ENCODE data around the gene SLC39A11.
"Not testable (repeated sequence)": the region's sequence is repeated elsewhere in the genome, so short reads cannot be mapped to it uniquely, and the experiment has no call there.

SLC39A11 gene

DNA sequence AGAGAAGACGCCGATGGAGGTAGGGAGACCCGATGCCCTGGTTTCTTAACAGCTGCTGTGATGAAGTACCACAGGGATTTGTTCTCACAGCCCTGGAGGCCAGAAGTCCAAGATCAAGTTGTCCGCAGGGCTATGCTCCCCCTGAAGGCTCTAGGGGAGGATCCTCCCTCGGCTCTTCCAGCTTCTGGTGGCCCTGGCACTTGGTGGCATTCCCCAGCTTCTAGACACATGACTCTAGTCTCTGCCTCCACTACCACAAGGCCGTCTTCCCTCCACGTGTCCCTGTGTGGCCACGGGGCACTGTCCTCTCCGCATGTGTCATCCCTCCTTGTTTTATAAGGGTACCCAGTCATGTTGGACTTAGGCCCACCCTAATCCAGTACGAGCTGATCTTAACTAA lies 375.2 kb downstream of the SLC39A11 start:
- H3K9me3 ChIP-seq (ENCODE audit: control insufficient read depth in 5 of 5, low read length in 5 of 5) = no peaks in the 10 kb centered on the region
- no peak overlapping the region for H3K27ac ChIP-seq (ENCODE audit: low read depth, low read length)
- H3K4me1 ChIP-seq (ENCODE audit: control insufficient read depth in 5 of 5, insufficient read depth in 5 of 5, low read length in 5 of 5) = no peaks in the 10 kb centered on the region
- H3K9ac ChIP-seq (ENCODE audit: low read length in 5 of 5) = no peak overlapping the region
- H3K36me3 ChIP-seq (ENCODE audit: control insufficient read depth in 5 of 5, insufficient read depth in 5 of 5, low read length in 5 of 5) = peaks cover 0 to 8% (median 2%) of the 10 kb centered on the region in 5 donors
- no peak overlapping the region for H3K4me3 ChIP-seq (ENCODE audit: low read depth in 1 of 5, low read length in 5 of 5)
- no peaks in the 10 kb centered on the region for H3K27me3 ChIP-seq (ENCODE audit: control insufficient read depth in 5 of 5, insufficient read depth in 4 of 5, low read length in 5 of 5)

DNA sequence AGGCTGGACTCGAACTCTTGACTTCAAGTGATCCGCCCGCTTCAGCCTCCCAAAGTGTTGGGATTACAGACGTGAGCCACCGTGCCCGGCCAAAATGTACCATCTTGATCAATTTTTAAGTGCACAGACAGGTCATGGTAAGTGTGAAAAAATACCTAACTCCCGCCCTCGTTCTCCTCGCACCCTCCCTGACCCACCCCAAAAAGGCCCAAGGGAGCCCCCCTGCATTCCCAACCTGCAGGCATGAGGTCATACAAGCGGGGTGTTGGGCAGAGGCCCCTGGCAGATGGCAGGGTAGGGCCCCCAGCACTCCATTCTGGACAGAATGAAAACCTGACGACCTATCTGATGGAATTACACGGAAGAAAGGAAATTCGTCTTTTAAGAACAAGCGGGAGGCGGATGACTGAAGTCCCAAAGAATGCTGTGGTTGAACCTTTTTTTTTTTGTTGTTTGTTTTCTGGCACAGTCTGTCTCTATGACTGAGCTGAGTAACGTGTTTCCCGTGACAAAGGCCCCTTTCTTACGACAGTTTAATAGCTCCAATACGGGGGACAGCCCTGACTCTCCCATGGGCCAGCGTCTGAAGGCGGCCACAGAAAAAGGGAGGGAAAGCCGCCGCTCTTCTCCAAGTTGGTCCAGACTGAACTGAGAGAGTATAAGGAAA lies 376.4 kb downstream of the SLC39A11 start:
- no peak overlapping the region for H3K4me3 ChIP-seq (ENCODE audit: low read depth in 1 of 5, low read length in 5 of 5)

DNA sequence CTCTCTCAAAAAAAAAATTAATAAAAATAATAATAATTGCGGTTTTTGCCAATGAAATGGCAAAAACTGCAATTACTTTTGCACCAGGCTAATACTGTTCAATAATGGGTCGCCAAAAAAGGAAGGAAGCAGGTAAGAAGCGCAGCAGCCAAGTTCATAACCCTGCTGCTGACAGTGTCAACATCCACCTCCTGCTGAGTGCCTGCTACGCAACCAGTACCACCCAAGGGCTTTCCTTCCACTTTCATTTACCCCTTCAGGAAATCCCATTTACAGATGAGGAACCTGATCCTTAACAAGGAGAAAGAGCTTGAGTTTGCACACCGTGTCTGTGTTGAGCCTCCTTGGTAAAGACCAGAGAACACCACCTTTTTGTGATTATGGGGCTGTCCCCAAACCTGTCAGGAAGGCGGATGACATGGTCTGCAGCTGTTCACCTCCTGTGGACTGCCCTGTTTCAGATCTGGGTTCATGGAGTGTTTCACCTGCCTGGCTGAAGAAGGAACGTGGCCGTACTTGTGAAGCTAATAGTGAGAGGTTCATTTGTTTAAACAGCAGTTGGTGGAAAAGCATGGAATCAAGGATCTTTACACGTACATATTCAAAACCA lies 378.0 kb downstream of the SLC39A11 start:
- Histone ChIP-seq H3K4me1 (ENCODE audit: control insufficient read depth in 5 of 5, insufficient read depth in 5 of 5, low read length in 5 of 5) (no peaks in the 10 kb centered on the region), H3K36me3 (ENCODE audit: control insufficient read depth in 5 of 5, insufficient read depth in 5 of 5, low read length in 5 of 5) (peaks cover 0 to 8% (median 2%) of the 10 kb centered on the region in 5 donors), H3K9ac (ENCODE audit: low read length in 5 of 5) (no peak overlapping the region), H3K4me3 (ENCODE audit: low read depth in 1 of 5, low read length in 5 of 5) (no peak overlapping the region), H3K27ac (ENCODE audit: low read depth, low read length) (no peak overlapping the region), H3K27me3 (ENCODE audit: control insufficient read depth in 5 of 5, insufficient read depth in 4 of 5, low read length in 5 of 5) (no peaks in the 10 kb centered on the region), H3K9me3 (ENCODE audit: control insufficient read depth in 5 of 5, low read length in 5 of 5) (peaks cover 3 to 15% (median 8%) of the 10 kb centered on the region in 5 donors)

More for the DNA sequence above, 376.4 kb downstream of the SLC39A11 start:
- Histone ChIP-seq H3K27ac (ENCODE audit: low read depth, low read length) (no peak overlapping the region), H3K9ac (ENCODE audit: low read length in 5 of 5) (no peak overlapping the region), H3K27me3 (ENCODE audit: control insufficient read depth in 5 of 5, insufficient read depth in 4 of 5, low read length in 5 of 5) (no peaks in the 10 kb centered on the region), H3K9me3 (ENCODE audit: control insufficient read depth in 5 of 5, low read length in 5 of 5) (peaks cover 3 to 10% (median 6%) of the 10 kb centered on the region in 5 donors), H3K4me1 (ENCODE audit: control insufficient read depth in 5 of 5, insufficient read depth in 5 of 5, low read length in 5 of 5) (no peaks in the 10 kb centered on the region), H3K36me3 (ENCODE audit: control insufficient read depth in 5 of 5, insufficient read depth in 5 of 5, low read length in 5 of 5) (peaks cover 0 to 8% (median 2%) of the 10 kb centered on the region in 5 donors)

DNA sequence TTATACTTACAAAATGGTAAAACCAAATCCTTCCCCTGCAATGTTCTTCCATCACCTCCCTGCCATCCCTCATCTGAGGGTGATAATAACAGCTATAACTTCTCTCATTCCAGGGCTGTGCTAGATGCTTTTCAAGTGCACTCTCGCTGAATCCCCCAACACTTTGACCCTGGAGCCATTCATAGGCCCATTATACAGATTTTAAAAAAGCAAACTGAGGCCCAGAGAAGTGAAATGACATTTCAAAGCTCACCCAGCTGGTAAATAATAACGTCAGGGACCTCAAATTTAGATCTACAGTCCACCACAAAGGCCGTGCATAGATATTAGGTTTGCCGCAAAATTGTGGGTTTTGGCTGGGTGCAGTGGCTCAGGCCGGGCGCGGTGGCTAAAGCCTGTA lies 378.8 kb downstream of the SLC39A11 start:
- H3K36me3 ChIP-seq (ENCODE audit: control insufficient read depth in 5 of 5, insufficient read depth in 5 of 5, low read length in 5 of 5) = peaks cover 0 to 8% (median 2%) of the 10 kb centered on the region in 5 donors
- no peak overlapping the region for H3K4me3 ChIP-seq (ENCODE audit: low read depth in 1 of 5, low read length in 5 of 5)
- H3K27me3 ChIP-seq (ENCODE audit: control insufficient read depth in 5 of 5, insufficient read depth in 4 of 5, low read length in 5 of 5) = no peaks in the 10 kb centered on the region
- H3K27ac ChIP-seq (ENCODE audit: low read depth, low read length) = no peak overlapping the region
- H3K9me3 ChIP-seq (ENCODE audit: control insufficient read depth in 5 of 5, low read length in 5 of 5) = peaks cover 3 to 15% (median 9%) of the 10 kb centered on the region in 5 donors
- no peaks in the 10 kb centered on the region for H3K4me1 ChIP-seq (ENCODE audit: control insufficient read depth in 5 of 5, insufficient read depth in 5 of 5, low read length in 5 of 5)
- H3K9ac ChIP-seq (ENCODE audit: low read length in 5 of 5) = no peak overlapping the region

DNA sequence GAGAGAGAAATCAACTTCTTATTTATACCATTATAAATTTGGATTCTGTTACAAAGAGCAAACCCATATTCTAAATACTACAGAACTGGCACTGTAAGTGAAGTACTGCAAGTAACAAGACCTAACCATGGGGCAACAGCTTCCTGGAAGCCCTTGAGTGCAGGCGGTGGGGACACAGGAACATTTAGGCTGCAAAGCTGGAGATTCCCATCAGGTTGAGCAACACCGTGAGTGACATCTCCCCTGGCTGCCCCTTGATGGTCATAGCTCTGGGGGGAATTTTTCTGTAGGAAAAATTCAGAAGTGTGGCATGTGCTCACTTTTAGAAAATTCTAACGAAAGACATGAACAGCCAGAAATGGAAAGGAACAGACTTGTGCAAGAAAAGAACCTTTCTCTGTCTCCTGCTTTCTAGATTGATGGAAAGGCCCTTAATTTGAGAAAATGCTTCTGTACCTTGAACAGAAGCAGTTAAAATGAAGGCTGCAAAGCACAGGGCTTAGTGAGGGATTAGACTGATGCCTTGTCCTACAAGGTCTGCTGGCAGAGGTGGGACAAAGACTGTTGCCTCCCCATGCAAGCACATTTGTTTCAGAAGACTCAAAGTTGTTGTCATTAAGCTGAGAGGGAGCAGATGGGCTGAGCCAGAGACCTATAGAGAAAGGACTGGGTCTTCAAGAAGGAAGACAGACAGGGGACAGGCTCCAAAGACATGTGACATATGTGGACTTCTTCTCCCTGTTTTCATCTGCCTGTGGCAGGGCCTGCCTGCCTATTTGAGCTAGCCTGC lies 380.8 kb downstream of the SLC39A11 start:
- Histone ChIP-seq H3K27me3 (ENCODE audit: control insufficient read depth in 5 of 5, insufficient read depth in 4 of 5, low read length in 5 of 5) (no peaks in the 10 kb centered on the region), H3K4me3 (ENCODE audit: low read depth in 1 of 5, low read length in 5 of 5) (no peak overlapping the region), H3K9ac (ENCODE audit: low read length in 5 of 5) (no peak overlapping the region), H3K36me3 (ENCODE audit: control insufficient read depth in 5 of 5, insufficient read depth in 5 of 5, low read length in 5 of 5) (peaks cover 0 to 6% (median 0%) of the 10 kb centered on the region in 5 donors), H3K9me3 (ENCODE audit: control insufficient read depth in 5 of 5, low read length in 5 of 5) (peaks cover 3 to 19% (median 18%) of the 10 kb centered on the region in 5 donors), H3K4me1 (ENCODE audit: control insufficient read depth in 5 of 5, insufficient read depth in 5 of 5, low read length in 5 of 5) (no peaks in the 10 kb centered on the region), H3K27ac (ENCODE audit: low read depth, low read length) (no peak overlapping the region)

DNA sequence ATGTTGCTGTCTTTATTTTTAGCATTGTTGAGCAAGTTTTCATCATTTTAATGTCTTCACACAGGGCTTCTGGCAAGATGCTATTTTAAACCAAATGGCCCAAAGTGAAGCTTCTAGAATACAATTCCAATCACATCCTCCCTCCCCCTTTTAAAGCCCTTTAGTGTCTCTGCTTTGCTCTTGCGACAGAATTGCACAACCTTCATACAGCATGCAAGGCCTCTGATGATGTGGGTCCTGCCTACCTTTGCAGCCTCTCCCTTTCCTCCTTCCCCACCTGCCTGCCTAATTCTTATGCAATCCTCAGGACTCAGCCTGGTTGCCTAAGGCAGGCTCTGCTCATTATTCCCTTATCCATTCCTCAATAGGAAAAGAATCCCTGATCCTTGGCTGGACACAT lies 381.7 kb downstream of the SLC39A11 start:
- H3K4me3 ChIP-seq (ENCODE audit: low read depth in 1 of 5, low read length in 5 of 5) = no peak overlapping the region

DNA sequence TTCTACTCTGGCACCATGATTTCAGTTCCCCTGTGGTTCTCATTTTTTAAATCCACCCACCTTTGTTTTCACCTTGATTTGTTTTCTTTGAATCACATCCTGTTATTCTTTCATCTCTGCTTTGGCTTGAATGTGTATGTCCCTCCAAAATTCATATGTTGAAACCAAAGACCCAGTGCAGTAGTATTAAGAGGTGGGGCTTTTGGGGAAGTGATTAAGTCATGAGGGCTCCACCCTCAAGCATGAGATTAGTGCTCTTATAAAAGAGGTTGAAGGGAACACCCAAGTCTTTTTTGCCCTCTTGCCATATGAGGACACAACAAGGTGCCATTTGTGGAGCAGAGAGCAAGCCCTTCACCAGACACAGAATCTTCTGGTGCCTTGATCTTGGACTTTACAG lies 382.3 kb downstream of the SLC39A11 start:
- no peak overlapping the region for H3K4me3 ChIP-seq (ENCODE audit: low read depth in 1 of 5, low read length in 5 of 5)
- peaks cover 0 to 5% (median 3%) of the 10 kb centered on the region in 5 donors for H3K4me1 ChIP-seq (ENCODE audit: control insufficient read depth in 5 of 5, insufficient read depth in 5 of 5, low read length in 5 of 5)
- no peak overlapping the region for H3K27ac ChIP-seq (ENCODE audit: low read depth, low read length)
- peaks cover 3 to 19% (median 18%) of the 10 kb centered on the region in 5 donors for H3K9me3 ChIP-seq (ENCODE audit: control insufficient read depth in 5 of 5, low read length in 5 of 5)
- H3K9ac ChIP-seq (ENCODE audit: low read length in 5 of 5) = no peak overlapping the region
- H3K27me3 ChIP-seq (ENCODE audit: control insufficient read depth in 5 of 5, insufficient read depth in 4 of 5, low read length in 5 of 5) = no peaks in the 10 kb centered on the region
- peaks cover 0 to 6% (median 0%) of the 10 kb centered on the region in 5 donors for H3K36me3 ChIP-seq (ENCODE audit: control insufficient read depth in 5 of 5, insufficient read depth in 5 of 5, low read length in 5 of 5)

More for the DNA sequence above, 381.7 kb downstream of the SLC39A11 start:
- peaks cover 0 to 6% (median 0%) of the 10 kb centered on the region in 5 donors for H3K36me3 ChIP-seq (ENCODE audit: control insufficient read depth in 5 of 5, insufficient read depth in 5 of 5, low read length in 5 of 5)
- peaks cover 0 to 5% (median 3%) of the 10 kb centered on the region in 5 donors for H3K4me1 ChIP-seq (ENCODE audit: control insufficient read depth in 5 of 5, insufficient read depth in 5 of 5, low read length in 5 of 5)
- no peaks in the 10 kb centered on the region for H3K27me3 ChIP-seq (ENCODE audit: control insufficient read depth in 5 of 5, insufficient read depth in 4 of 5, low read length in 5 of 5)
- no peak overlapping the region for H3K9ac ChIP-seq (ENCODE audit: low read length in 5 of 5)
- no peak overlapping the region for H3K27ac ChIP-seq (ENCODE audit: low read depth, low read length)
- H3K9me3 ChIP-seq (ENCODE audit: control insufficient read depth in 5 of 5, low read length in 5 of 5) = peaks cover 3 to 19% (median 18%) of the 10 kb centered on the region in 5 donors

DNA sequence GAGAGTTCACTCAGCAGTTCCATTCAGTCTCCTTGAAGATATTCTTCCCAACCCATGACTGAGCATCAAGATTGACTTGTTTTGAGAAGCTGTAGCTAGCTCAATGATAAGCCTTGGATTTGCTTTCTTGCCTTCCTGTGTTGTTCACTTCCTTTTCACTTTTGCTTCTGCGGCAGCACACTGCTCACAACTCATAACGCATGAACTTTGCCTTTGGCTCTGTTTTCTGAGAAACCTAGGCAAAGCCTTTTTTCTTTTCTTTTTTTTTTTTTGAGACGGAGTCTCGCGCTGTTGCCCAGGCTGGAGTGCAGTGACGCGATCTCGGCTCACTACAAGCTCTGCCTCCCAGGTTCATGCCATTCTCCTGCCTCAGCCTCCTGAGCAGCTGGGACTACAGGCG lies 383.8 kb downstream of the SLC39A11 start:
- peaks cover 3 to 19% (median 18%) of the 10 kb centered on the region in 5 donors for H3K9me3 ChIP-seq (ENCODE audit: control insufficient read depth in 5 of 5, low read length in 5 of 5)
- H3K27ac ChIP-seq (ENCODE audit: low read depth, low read length); H3K4me3 ChIP-seq (ENCODE audit: low read depth in 1 of 5, low read length in 5 of 5); H3K9ac ChIP-seq (ENCODE audit: low read length in 5 of 5); H3K36me3 ChIP-seq (ENCODE audit: control insufficient read depth in 5 of 5, insufficient read depth in 5 of 5, low read length in 5 of 5); H3K4me1 ChIP-seq (ENCODE audit: control insufficient read depth in 5 of 5, insufficient read depth in 5 of 5, low read length in 5 of 5); H3K27me3 ChIP-seq (ENCODE audit: control insufficient read depth in 5 of 5, insufficient read depth in 4 of 5, low read length in 5 of 5): not testable (repeated sequence)

DNA sequence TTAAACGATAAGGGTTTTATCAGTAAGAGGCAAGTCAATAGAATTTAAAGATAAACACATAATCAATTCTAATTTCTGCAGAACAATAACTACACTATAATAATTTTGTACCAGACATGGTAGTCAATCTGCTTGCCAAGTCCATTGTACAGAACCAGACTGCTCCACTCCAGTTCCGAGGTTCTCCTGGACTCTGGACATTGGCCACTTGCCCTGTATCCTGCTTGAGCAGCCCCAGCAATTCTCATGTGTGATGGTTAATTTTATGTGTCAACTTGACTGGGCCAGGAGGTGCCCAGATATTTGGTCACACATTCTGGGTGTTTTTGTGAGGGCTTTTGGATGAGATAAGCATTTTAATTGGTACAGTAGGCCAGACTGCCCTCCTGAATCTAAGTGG lies 384.6 kb downstream of the SLC39A11 start:
- Histone ChIP-seq H3K9ac (ENCODE audit: low read length in 5 of 5) (no peak overlapping the region), H3K4me1 (ENCODE audit: control insufficient read depth in 5 of 5, insufficient read depth in 5 of 5, low read length in 5 of 5) (peaks cover 0 to 5% (median 3%) of the 10 kb centered on the region in 5 donors), H3K36me3 (ENCODE audit: control insufficient read depth in 5 of 5, insufficient read depth in 5 of 5, low read length in 5 of 5) (peaks cover 0 to 6% (median 0%) of the 10 kb centered on the region in 5 donors), H3K27me3 (ENCODE audit: control insufficient read depth in 5 of 5, insufficient read depth in 4 of 5, low read length in 5 of 5) (no peaks in the 10 kb centered on the region), H3K27ac (ENCODE audit: low read depth, low read length) (no peak overlapping the region), H3K9me3 (ENCODE audit: control insufficient read depth in 5 of 5, low read length in 5 of 5) (peaks cover 3 to 19% (median 18%) of the 10 kb centered on the region in 5 donors), H3K4me3 (ENCODE audit: low read depth in 1 of 5, low read length in 5 of 5) (no peak overlapping the region)

All from subcutaneous abdominal adipose tissue (tissue), 5 donors.